ENCODE data around the gene WASF2. TPM values are rescaled to one million over a fixed set of nuclear protein-coding genes. Genes with fewer than 3 reads are reported as not detected.

WASF2 gene
- polyA plus RNA-seq, 1 donor from 2014 or later: 2.5 TPM

DNA sequence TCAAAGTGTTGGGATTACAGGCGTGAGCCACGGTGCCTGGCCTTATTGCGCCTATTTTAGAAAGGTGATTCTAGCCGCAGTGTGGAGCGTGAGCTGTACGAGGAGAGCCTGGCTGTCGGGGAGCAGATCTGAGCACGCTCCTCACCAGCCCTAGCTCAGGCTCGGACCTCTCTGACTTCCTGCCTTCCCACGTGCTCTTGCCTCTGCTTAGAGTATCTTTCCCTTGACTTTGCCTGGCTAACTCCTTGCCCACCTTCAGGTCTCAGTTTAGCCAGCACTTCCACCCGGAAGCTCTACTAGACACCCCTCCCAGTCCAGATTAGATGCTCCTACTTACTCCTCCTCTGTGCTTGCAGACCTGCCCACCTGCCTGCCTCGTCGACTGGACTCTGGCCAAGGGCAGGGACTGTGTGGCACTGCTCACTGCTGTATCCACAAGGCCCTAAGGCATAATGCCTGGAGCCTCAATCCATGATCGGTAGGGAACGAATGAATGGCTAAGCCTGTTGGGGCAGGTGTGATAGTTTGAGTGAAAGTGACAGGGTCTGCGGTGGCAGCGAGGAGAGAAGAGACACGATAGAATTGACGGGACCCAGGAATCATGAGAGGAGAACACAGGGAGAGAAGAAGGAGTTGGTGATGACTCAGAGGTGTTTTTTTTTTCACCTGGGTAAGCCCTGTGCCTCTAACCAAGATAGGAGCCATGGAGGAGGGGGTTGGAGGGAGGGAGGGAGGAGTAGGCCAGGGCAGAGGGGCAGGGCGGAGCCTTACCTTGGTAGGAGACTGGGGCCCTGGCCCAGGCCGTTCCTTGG, 28.1 kb upstream of the WASF2 start:
- Histone ChIP-seq H3K9me3 (ENCODE audit: low read length) (no peaks in the 10 kb centered on the region), H3K9me2 (ENCODE audit: insufficient read depth, low read length) (no peaks in the 10 kb centered on the region), H3K79me2 (replicated peaks; ENCODE audit: insufficient read depth, low read length) (no peaks in the 10 kb centered on the region), H3K27ac (ENCODE audit: low read length) (peak overlapping the region; percentile 83), H3K4me3 (ENCODE audit: low read length) (peak overlapping the region; percentile 38), H3F3A (ENCODE audit: insufficient read depth, low read length, poor library complexity, severe bottlenecking) (no peaks in the 10 kb centered on the region), H3K36me3 (ENCODE audit: insufficient read depth, low read length) (no peaks in the 10 kb centered on the region), H2AFZ (ENCODE audit: low read depth, low read length) (no peak overlapping the region), H3K4me2 (ENCODE audit: low read length) (no peak overlapping the region), H3K27me3 (ENCODE audit: insufficient read depth, low read depth, low read length) (no peaks in the 10 kb centered on the region), H3K9ac (ENCODE audit: low read length) (peak overlapping the region; percentile 58), H4K20me1 (ENCODE audit: insufficient read depth) (no peaks in the 10 kb centered on the region)
- no peak for TF ChIP-seq MXI1 (conservative IDR thresholded peaks at IDR 0.05; ENCODE audit: poor library complexity, severe bottlenecking)

GRCh38 chr1:27517301-27517700, 27.3 kb upstream of the WASF2 start:
- no peaks in the 10 kb centered on the region for H3K36me3 ChIP-seq (ENCODE audit: insufficient read depth, low read length)
- H3K9me3 ChIP-seq (ENCODE audit: low read length): no peaks in the 10 kb centered on the region
- no peaks in the 10 kb centered on the region for H4K20me1 ChIP-seq (ENCODE audit: insufficient read depth)
- TF ChIP-seq, protein P1, sequence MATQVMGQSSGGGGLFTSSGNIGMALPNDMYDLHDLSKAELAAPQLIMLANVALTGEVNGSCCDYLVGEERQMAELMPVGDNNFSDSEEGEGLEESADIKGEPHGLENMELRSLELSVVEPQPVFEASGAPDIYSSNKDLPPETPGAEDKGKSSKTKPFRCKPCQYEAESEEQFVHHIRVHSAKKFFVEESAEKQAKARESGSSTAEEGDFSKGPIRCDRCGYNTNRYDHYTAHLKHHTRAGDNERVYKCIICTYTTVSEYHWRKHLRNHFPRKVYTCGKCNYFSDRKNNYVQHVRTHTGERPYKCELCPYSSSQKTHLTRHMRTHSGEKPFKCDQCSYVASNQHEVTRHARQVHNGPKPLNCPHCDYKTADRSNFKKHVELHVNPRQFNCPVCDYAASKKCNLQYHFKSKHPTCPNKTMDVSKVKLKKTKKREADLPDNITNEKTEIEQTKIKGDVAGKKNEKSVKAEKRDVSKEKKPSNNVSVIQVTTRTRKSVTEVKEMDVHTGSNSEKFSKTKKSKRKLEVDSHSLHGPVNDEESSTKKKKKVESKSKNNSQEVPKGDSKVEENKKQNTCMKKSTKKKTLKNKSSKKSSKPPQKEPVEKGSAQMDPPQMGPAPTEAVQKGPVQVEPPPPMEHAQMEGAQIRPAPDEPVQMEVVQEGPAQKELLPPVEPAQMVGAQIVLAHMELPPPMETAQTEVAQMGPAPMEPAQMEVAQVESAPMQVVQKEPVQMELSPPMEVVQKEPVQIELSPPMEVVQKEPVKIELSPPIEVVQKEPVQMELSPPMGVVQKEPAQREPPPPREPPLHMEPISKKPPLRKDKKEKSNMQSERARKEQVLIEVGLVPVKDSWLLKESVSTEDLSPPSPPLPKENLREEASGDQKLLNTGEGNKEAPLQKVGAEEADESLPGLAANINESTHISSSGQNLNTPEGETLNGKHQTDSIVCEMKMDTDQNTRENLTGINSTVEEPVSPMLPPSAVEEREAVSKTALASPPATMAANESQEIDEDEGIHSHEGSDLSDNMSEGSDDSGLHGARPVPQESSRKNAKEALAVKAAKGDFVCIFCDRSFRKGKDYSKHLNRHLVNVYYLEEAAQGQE (IDR thresholded peaks at IDR 0.05; ENCODE audit: borderline replicate concordance): no peak
- TF ChIP-seq TAF1 (IDR thresholded peaks at IDR 0.05; ENCODE audit: low read depth) (no peak), EP300 (conservative IDR thresholded peaks at IDR 0.05; ENCODE audit: poor library complexity, severe bottlenecking) (no peak), RAD21 (conservative IDR thresholded peaks at IDR 0.05) (no peak), SMC3 (conservative IDR thresholded peaks at IDR 0.05; ENCODE audit: poor library complexity) (no peak), POLR2AphosphoS5 (IDR thresholded peaks at IDR 0.05) (no peak), EZH2 (IDR thresholded peaks at IDR 0.05; ENCODE audit: borderline replicate concordance, insufficient read depth, low read length, poor library complexity, severe bottlenecking) (no peak), MXI1 (conservative IDR thresholded peaks at IDR 0.05; ENCODE audit: poor library complexity, severe bottlenecking) (no peak)
- no peak overlapping the region for H3K4me2 ChIP-seq (ENCODE audit: low read length)
- H3K27ac ChIP-seq (ENCODE audit: low read length): no peak overlapping the region
- no peak overlapping the region for H2AFZ ChIP-seq (ENCODE audit: low read depth, low read length)
- no peaks in the 10 kb centered on the region for H3K9me2 ChIP-seq (ENCODE audit: insufficient read depth, low read length)
- H3F3A ChIP-seq (ENCODE audit: insufficient read depth, low read length, poor library complexity, severe bottlenecking): no peaks in the 10 kb centered on the region
- H3K79me2 ChIP-seq (replicated peaks; ENCODE audit: insufficient read depth, low read length): no peaks in the 10 kb centered on the region
- H3K4me3 ChIP-seq (ENCODE audit: low read length): no peak overlapping the region
- H3K9ac ChIP-seq (ENCODE audit: low read length): no peak overlapping the region
- no peaks in the 10 kb centered on the region for H3K27me3 ChIP-seq (ENCODE audit: insufficient read depth, low read depth, low read length)

DNA sequence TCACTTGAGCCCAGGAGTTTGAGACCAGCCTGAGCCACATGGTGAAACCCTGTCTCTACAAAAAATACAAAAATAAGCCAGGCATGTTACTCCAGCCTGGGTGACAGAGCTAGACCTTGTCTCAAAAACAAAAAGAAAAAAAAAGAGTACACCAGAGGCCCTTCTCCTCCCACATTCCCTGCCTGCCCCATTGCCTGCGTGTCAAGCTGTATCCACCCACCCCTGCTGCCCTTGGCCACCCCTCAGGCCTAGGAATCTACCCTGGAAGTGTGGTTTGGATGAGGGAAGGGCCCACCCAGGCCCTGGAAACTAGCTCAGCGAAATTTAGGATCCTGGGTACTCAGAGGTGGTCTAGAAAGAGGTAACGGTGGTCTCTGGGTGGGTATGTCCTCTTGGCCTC, 25.7 kb upstream of the WASF2 start:
- H3K36me3 ChIP-seq (ENCODE audit: insufficient read depth, low read length): no peaks in the 10 kb centered on the region
- no peaks in the 10 kb centered on the region for H3F3A ChIP-seq (ENCODE audit: insufficient read depth, low read length, poor library complexity, severe bottlenecking)
- no peaks in the 10 kb centered on the region for H3K79me2 ChIP-seq (replicated peaks; ENCODE audit: insufficient read depth, low read length)
- no peaks in the 10 kb centered on the region for H4K20me1 ChIP-seq (ENCODE audit: insufficient read depth)
- H2AFZ ChIP-seq (ENCODE audit: low read depth, low read length): no peak overlapping the region
- no peaks in the 10 kb centered on the region for H3K27me3 ChIP-seq (ENCODE audit: insufficient read depth, low read depth, low read length)
- H3K4me3 ChIP-seq (ENCODE audit: low read length): no peak overlapping the region
- no peak overlapping the region for H3K9ac ChIP-seq (ENCODE audit: low read length)
- H3K4me2 ChIP-seq (ENCODE audit: low read length): no peak overlapping the region
- no peaks in the 10 kb centered on the region for H3K9me2 ChIP-seq (ENCODE audit: insufficient read depth, low read length)
- TF ChIP-seq POLR2AphosphoS5 (IDR thresholded peaks at IDR 0.05) (no peak), RAD21 (conservative IDR thresholded peaks at IDR 0.05) (no peak), TAF1 (IDR thresholded peaks at IDR 0.05; ENCODE audit: low read depth) (no peak), MXI1 (conservative IDR thresholded peaks at IDR 0.05; ENCODE audit: poor library complexity, severe bottlenecking) (no peak), EZH2 (IDR thresholded peaks at IDR 0.05; ENCODE audit: borderline replicate concordance, insufficient read depth, low read length, poor library complexity, severe bottlenecking) (no peak), SMC3 (conservative IDR thresholded peaks at IDR 0.05; ENCODE audit: poor library complexity) (no peak), EP300 (conservative IDR thresholded peaks at IDR 0.05; ENCODE audit: poor library complexity, severe bottlenecking) (no peak), CTCF (IDR thresholded peaks at IDR 0.05; ENCODE audit: poor library complexity, severe bottlenecking) (no peak)
- TF ChIP-seq, protein P1 (IDR thresholded peaks at IDR 0.05; ENCODE audit: borderline replicate concordance): no peak
- no peak overlapping the region for H3K27ac ChIP-seq (ENCODE audit: low read length)
- no peaks in the 10 kb centered on the region for H3K9me3 ChIP-seq (ENCODE audit: low read length)
